ENCODE measurements around the gene SLC44A3. TPM values are rescaled to one million over a fixed set of nuclear protein-coding genes. Genes with fewer than 3 reads are reported as not detected.

SLC44A3 gene
- total and polyA plus RNA-seq, 2 of the 8 experiments (the other 6 are each of a cell fraction or from before 2014, with no cell fraction given): 4.2 to 5.0 TPM

- no peaks in the 10 kb centered on the region; a peak in 1 of 4 replicates for H3K9me3 ChIP-seq (ENCODE audit: insufficient read depth in 2 of 2, low read depth in 1 of 2, low read length in 1 of 2)
- CTCF ChIA-PET (ENCODE audit: partially characterized antibody): interaction anchor here (0.7 to 0.9 kb wide), 3 partner anchors 9 to 35 kb away, joined by 3 to 5 read pairs (median 4); no protein-coding TSS in a partner anchor
- no peak overlapping the region for H3K14ac ChIP-seq (ENCODE audit: insufficient read length)
- H3K79me2 ChIP-seq (ENCODE audit: control insufficient read depth in 1 of 2, insufficient read depth in 2 of 2, low read length in 2 of 2): no peaks in the 10 kb centered on the region
- no peak overlapping the region for H2AFZ ChIP-seq (ENCODE audit: low read length)
- H3K36me3 ChIP-seq (ENCODE audit: control insufficient read depth in 2 of 4, insufficient read depth in 4 of 4, low read length in 3 of 4): no peaks in the 10 kb centered on the region; a peak in 1 of 8 replicates
- H3K79me1 ChIP-seq (ENCODE audit: low read depth, low read length): no peaks in the 10 kb centered on the region
- H3K4me2 ChIP-seq (ENCODE audit: insufficient read depth in 1 of 2, low read depth in 2 of 2, low read length in 2 of 2): no peak overlapping the region
- no peak overlapping the region for H2BK120ac ChIP-seq (replicated peaks; ENCODE audit: low read depth, low read length)
- no peak overlapping the region for H4K8ac ChIP-seq (ENCODE audit: extremely low read depth, insufficient read depth, low read length)
- TF ChIP-seq JUND (IDR thresholded peaks at IDR 0.05; ENCODE audit: low read length) (no peak), ZNF274 (IDR thresholded peaks at IDR 0.05; ENCODE audit: borderline replicate concordance, extremely low read depth, low read length) (no peak), KDM1A (IDR thresholded peaks at IDR 0.05; ENCODE audit: borderline replicate concordance, low read length) (no peak), RXRA (IDR thresholded peaks at IDR 0.05; ENCODE audit: insufficient read depth, low read depth, low read length) (no peak), MAX (IDR thresholded peaks at IDR 0.05) (no peak), TAF7 (optimal IDR thresholded peaks at IDR 0.05; ENCODE audit: borderline replicate concordance, low read depth, low read length) (no peak), TAF1 (IDR thresholded peaks at IDR 0.05; ENCODE audit: low read depth, low read length) (no peak), EZH2 (IDR thresholded peaks at IDR 0.05; ENCODE audit: low read depth, low read length, severe bottlenecking) (no peak), CHD2 (IDR thresholded peaks at IDR 0.05; ENCODE audit: low read length) (no peak), JUN (IDR thresholded peaks at IDR 0.05; ENCODE audit: low read depth, low read length) (no peak)
- no peaks in the 10 kb centered on the region for H3K23me2 ChIP-seq (ENCODE audit: low read depth, low read length)
- no peak overlapping the region for H3K4me3 ChIP-seq (ENCODE audit: extremely low read depth in 1 of 4, insufficient read depth in 2 of 4, low read depth in 3 of 4, low read length in 4 of 4)
- POLR2A ChIA-PET (ENCODE audit: partially characterized antibody): no interaction called here
- no peak overlapping the region for H2BK15ac ChIP-seq (ENCODE audit: low read length)
- H4K91ac ChIP-seq (replicated peaks; ENCODE audit: insufficient read length, low read length): no peak overlapping the region
- peaks cover 0 to 2% (median 0%) of the 10 kb centered on the region in 4 experiments; a peak in 2 of 7 replicates for H3K4me1 ChIP-seq (replicated peaks in 1 of 4; ENCODE audit: control insufficient read depth in 3 of 4, insufficient read depth in 4 of 4, low read length in 3 of 4)
- WGBS, 2 experiments (ENCODE audit: extremely low coverage in 1 of 2, insufficient coverage in 1 of 2, insufficient read length in 1 of 2, insufficient replicate concordance in 2 of 2, low coverage in 1 of 2, low lambda C conversion rate in 2 of 2, missing lambda C conversion rate in 1 of 2): 96% methylated on average over 5 of the region's 5 CpGs; no CpG with 5 or more reads in 1 of the 2 experiments
- DNase-seq (ENCODE audit: low read depth in 1 of 2, low spot score in 2 of 2) (no peak), FAIRE-seq (no peak)
- H3K4ac ChIP-seq (replicated peaks; ENCODE audit: insufficient read length, low read depth, low read length): no peak overlapping the region
- H3K27me3 ChIP-seq (replicated peaks in 1 of 4; ENCODE audit: control insufficient read depth in 3 of 4, extremely low read depth in 1 of 4, insufficient read depth in 3 of 4, low read length in 3 of 4): peaks cover 0 to 1% (median 0%) of the 10 kb centered on the region in 4 experiments; a peak in 1 of 7 replicates
- H3K18ac ChIP-seq (ENCODE audit: extremely low read depth, low read length): no peak overlapping the region
- no peak overlapping the region for H3K27ac ChIP-seq (ENCODE audit: low read depth, low read length)
- no peak overlapping the region for H4K5ac ChIP-seq (ENCODE audit: insufficient read length, low read depth, low read length)
- H2BK12ac ChIP-seq (ENCODE audit: low read depth, low read length): no peak overlapping the region
- no peak overlapping the region for H3K56ac ChIP-seq (replicated peaks; ENCODE audit: insufficient read length, low read depth, low read length)
- H4K20me1 ChIP-seq (replicated peaks in 1 of 2; ENCODE audit: control insufficient read depth in 1 of 2, insufficient read depth in 2 of 2, low read length in 2 of 2): no peaks in the 10 kb centered on the region
- no peak overlapping the region for H3K23ac ChIP-seq (ENCODE audit: insufficient read length)
- no peak overlapping the region for H2AK5ac ChIP-seq (ENCODE audit: low read depth, low read length)
- H2BK20ac ChIP-seq (ENCODE audit: low read length): no peak overlapping the region
- no peak overlapping the region for H2BK5ac ChIP-seq (ENCODE audit: low read depth, low read length)
- H3K9ac ChIP-seq (replicated peaks in 1 of 4; ENCODE audit: extremely low read depth in 1 of 4, low read depth in 3 of 4, low read length in 3 of 4): no peak overlapping the region
Measured at GRCh38 chr1:94878329-94878728, 58.2 kb downstream of the SLC44A3 start.

All from H1 (cell line).